HG03039 (cell line): ENCODE data around the gene SYNGAP1.
"Not testable (repeated sequence)": the region's sequence is repeated elsewhere in the genome, so short reads cannot be mapped to it uniquely, and the experiment has no call there.

Experiments
- ATAC-seq: cut with Tn5 transposase; IDR thresholded peaks from one replicate; pipeline ENCODE4 v1.9.1; 2021; ENCODE audit warnings: mild to moderate bottlenecking, moderate library complexity; ENCODE audit not compliant: unreplicated experiment

Gene SYNGAP1

GRCh38 chr6:33419580-33420490 is at the start of gene SYNGAP1:
TSS of gene SYNGAP1 (plus strand) at chr6:33420065. CDS start at chr6:33420265, 200 bp downstream.
- no peak for ATAC-seq

DNA sequence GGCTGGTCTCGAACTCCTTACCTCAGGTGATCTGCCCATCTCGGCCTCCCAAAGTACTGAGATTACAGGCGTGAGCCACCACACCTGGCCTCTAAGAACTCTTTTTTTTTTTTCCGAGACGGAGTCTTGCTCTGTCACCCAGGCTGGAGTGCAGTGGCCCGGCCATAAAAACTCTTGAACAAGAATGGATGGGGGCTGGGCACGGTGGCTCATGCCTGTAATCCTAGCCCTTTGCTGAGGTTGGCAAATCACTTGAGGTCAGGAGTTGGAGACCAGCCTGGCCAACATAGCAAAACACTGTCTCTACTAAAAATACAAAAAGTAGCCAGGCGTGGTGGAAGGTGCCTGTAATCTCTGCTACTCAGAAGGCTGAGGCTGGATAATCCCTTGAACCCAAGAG is 48.0 kb upstream of the SYNGAP1 start:
- not testable (repeated sequence) for ATAC-seq

DNA sequence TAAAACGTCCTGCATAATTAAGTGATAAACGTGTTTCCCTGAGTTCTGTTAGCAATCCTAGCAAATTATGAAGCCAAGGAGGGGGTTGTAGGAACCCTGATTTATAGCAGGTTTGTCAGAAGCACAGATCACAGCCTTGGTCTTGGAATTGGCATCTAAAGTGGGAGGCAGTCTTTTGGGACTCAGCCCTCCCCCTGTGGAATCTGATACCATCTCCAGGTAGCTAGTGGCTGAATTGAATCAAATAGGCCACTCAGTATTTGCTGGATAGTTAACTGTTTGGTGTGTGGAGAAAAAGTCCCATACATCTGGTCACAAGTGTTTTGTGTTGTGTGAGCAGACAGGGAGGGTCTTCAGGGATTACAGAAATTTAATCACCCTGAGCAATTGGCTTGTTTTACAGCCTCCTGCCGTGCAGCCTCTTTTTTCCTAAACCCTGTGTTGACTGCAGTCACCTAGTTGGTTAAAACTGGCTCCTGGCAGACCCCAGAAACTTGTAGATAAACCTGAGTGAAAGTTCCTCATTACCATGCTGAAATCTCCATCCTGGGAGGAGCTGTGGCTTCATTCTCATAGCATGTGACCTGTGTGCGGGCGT is 47.2 kb upstream of the SYNGAP1 start:
- ATAC-seq, result no peak

DNA sequence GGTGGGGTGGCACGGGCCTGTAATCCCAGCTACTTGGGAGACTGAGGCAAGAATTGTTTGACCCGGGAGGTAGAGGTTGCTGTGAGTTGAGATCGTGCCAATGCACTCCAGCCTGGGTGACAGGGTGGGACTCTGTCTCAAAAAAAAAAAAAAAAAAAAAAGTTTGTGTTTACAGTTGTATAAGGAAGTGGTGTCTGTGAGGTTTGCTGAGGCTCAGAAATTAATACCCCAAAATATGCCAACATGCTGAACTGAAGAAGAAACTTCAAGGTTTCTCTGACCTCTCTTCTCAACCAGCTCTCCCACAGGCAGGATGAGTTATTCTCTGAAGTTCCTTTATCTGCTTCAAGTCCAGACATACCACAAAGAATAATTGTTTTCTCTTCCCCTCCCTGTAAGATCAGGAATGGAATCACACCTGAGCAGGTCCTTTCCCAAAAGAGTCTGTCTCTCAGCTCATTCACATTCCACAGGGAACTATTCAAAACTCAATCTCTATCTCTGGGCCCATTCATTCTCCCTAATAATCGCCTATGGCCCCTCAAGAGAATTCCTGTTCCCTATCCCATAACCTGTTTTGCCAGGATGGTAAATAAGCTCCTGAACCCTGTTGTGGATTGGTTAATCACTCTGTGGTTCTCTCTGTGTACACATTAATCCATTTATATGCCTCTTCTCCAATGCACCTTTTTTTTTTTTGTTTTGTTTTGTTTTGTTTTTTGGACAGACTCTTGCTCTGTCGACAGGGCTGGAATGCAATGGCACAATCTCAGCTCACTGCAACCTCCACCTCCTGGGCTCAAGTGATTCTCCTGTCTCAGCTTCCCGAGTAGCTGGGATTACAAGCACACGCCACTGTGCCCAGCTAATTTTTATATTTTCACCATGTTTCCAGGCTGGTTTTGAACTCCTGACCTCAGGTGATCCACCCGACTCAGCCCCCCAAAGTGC is 45.6 kb upstream of the SYNGAP1 start:
- ATAC-seq, result no peak

- no peak for ATAC-seq
These were observed 44.7 kb upstream of the SYNGAP1 start for GRCh38 chr6:33375143-33375671.

DNA sequence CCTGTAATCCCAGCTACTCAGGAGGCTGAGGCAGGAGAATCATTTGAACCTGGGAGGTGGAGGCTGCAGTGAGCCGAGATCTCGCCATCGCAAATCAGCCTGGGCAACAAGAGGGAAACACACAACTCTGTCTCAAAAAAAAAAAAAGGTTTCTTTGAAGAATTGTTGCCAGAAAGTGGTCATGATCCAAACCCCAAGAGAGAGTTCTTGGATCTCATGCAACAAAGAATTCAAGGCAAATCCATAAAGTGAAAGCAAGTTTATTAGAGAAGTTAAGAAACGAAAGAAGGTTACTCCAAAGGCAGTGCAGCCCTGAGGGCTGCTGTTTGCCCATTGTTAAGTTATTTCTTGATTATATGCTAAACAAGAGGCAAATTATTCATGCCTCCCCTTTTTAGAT is 42.7 kb upstream of the SYNGAP1 start:
- no peak for ATAC-seq

GRCh38 chr6:33379184-33379583 is 40.7 kb upstream of the SYNGAP1 start:
- not testable (repeated sequence) for ATAC-seq

- ATAC-seq, result no peak
These were observed 39.4 kb upstream of the SYNGAP1 start for GRCh38 chr6:33380272-33380981.

GRCh38 chr6:33383427-33384185 is 36.3 kb upstream of the SYNGAP1 start:
- ATAC-seq, result no peak

DNA sequence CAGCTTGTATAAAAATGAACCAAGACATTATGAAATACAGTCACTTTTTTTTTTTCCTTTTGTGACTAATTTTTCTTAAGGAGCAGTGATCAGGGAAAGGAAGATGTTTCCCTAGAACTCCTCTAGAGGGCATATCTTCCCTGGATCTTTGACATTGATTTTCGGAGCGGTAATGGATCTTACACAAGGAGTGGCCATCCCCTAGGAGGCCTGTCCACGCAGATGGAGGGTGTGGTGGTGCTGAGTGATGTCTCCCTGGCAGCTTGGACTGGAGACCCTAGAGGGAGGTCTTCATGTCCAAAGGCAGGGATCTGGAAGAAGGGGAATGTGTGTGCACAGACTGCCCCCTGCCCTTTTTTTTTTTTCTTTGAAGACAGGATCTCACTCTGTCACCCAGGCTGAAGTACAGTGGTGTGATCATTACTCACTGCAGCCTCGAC is 35.3 kb upstream of the SYNGAP1 start:
- no peak for ATAC-seq

GRCh38 chr6:33390173-33390572 is 29.7 kb upstream of the SYNGAP1 start:
- ATAC-seq, result no peak

- ATAC-seq, result no peak
These were observed 29.0 kb upstream of the SYNGAP1 start for GRCh38 chr6:33390767-33391277.

DNA sequence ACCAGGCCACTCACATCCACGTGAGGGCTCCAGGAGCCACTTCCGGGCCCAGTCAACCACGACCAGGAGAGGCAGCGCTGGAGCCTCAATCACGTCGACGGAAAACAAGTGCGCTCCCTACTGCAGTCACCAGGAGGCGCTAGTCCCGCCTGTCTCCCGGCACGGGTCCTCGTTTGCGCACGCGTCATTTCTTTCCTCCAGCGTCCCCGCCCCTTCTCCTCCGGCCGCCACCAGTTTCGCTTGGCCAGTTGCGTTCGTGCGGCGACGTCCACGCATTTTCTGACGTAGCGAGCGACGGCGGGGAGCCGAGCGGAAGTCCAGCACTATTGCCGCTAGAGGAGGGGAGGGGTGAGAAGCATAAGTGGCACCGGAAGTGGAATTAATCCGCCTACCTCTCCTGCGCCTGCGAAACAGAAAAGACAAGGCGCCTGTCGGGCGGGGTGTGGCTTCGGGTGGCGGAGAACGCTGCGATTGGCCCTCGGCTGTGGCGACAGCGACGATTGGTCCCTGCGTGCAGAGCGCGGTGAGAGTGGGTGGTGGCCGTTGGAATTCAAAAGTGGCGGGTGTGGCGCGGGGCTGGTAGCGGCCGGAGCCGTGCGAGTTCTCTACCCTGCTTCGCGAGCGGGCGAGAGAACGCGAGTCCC is 28.5 kb upstream of the SYNGAP1 start, which contains the start of gene KIFC1:
Gene KIFC1, plus strand, starts transcription at position 546 of the 644 bp plus-strand sequence. CDS start 163 bp downstream, outside the sequence.
- peak; percentile 81 for ATAC-seq

DNA sequence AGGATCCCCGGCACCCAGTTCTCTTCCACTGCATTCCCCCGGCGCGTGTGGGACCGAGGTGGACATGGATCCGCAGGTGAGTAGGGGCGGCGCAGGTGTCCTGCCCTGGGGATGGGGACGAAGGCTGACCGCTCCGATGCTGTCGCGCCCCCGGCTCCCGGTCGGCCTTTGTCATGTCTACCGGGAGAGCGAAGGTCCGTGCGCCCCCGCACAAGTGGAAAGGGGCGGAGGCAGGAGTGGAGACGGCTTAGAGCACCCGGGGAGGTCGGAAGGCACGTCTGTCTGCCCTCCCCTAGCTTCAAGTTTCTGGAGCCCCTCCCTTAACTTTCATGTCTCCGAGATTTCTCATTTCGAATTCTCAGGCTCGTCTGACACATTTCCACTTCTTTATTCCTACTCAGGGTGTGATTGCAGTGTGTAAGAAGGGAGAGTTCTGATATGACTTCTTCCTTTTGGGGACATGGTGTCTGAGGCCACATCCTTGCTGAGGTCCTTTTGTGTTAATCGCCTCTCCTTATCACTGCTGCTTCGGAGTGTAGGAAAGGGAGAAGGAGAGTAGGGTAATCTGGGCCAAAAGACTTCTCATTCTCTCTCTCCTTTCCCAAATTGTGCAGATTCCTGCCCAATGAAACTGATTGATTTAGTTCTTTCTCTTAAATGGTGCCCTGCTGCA is 27.8 kb upstream of the SYNGAP1 start:
- peak; percentile 22 for ATAC-seq

DNA sequence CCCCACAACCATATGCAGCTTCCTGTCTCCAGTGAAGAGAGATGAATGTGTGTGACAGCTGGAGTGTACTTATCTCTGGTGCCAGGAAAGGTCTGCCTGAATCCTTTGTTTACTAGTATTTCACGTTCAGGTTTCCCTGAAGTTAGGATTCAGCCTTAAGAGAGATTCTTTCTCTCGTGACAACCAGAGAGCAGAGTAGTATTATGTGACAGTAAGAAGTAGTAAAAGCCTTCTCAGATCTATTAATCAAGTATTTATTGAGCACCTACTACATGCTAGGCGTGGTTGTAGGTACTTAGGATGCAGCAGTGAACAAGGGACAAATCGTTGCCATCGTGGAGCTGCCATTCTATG is 27.3 kb upstream of the SYNGAP1 start:
- ATAC-seq, result no peak

GRCh38 chr6:33392979-33393378 is 26.9 kb upstream of the SYNGAP1 start:
- no peak for ATAC-seq

DNA sequence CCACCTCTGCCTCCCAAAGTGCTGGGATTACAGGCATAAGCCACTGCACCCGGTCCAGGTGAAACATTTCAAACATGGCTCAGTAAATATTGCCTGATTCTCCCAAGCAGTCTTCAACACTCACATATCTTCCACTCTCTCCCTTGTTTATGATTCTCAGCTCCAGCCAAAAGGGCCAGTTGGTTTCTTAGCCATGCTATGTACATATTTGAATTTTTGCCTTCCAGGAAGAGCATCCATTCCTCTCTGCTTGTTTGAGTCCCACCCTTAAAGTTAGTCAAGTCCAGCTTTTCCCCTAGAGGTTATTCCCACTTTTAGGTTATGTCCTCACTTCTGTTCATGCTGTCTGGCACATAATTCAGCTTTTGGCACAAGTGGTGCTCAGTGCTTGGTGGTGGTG is 22.3 kb upstream of the SYNGAP1 start:
- no peak for ATAC-seq

DNA sequence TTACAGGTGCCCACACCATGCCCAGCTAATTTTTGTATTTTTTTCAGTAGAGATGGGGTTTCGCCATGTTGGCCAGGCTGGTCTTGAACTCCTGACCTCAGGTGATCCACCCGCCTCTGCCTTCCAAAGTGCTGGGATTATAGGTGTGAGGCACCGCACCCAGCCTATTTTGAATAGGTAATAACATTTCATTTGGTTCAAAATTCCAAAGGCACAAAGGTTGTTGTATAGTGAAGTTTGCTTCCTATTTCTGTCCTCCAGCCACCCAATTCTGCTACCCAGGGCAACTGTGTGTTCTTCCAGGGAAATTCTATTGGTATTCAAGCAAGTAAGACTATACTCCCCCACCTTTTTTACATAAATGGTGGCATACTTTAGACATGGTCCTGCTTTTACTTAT is 21.3 kb upstream of the SYNGAP1 start:
- not testable (repeated sequence) for ATAC-seq
